NT2/D1 (cell line): ENCODE measurements around the gene IL26.

ENCODE experiments used
- DNase-seq: peaks from one replicate; pipeline ENCODE4 v3.0.0-alpha.2; 2011; ENCODE audit warnings: low read depth, low spot score
- H3K27me3 ChIP-seq: 2 replicates; pipeline ENCODE4 v1.6.0; 2011; ENCODE audit warnings: mild to moderate bottlenecking; ENCODE audit not compliant: insufficient read length, insufficient read depth
- H3K36me3 ChIP-seq: 2 replicates; pipeline ENCODE4 v1.6.1; 2011; ENCODE audit warnings: mild to moderate bottlenecking, low read length, mixed read lengths; ENCODE audit not compliant: insufficient read depth, insufficient read length
- H3K4me1 ChIP-seq: 2 replicates; pipeline ENCODE4 v1.5.1; 2011; ENCODE audit not compliant: insufficient read depth, insufficient read length
- H3K4me3 ChIP-seq: 2 replicates; pipeline ENCODE4 v1.5.1; 2011; ENCODE audit warnings: low read depth; ENCODE audit not compliant: insufficient read length
- H3K9ac ChIP-seq: 2 replicates; pipeline ENCODE4 v1.6.0; 2011; ENCODE audit warnings: low read depth; ENCODE audit not compliant: insufficient read length
- H3K9me3 ChIP-seq: 2 replicates; pipeline ENCODE4 v1.5.1; 2011; ENCODE audit warnings: mild to moderate bottlenecking, low read length; ENCODE audit not compliant: insufficient read depth
- SUZ12 ChIP-seq: IDR thresholded peaks from 2 replicates; pipeline ENCODE4 v1.6.1; 2011; ENCODE audit not compliant: insufficient read length, insufficient read depth; ENCODE audit errors: extremely low read depth
- YY1 ChIP-seq: IDR thresholded peaks from 2 replicates; pipeline ENCODE4 v1.6.1; 2011; ENCODE audit not compliant: insufficient read length, insufficient read depth
- ZNF274 ChIP-seq: IDR thresholded peaks from 2 replicates; pipeline ENCODE4 v1.6.1; 2011; ENCODE audit warnings: mild to moderate bottlenecking, low read depth, low read length

The IL26 gene

DNA sequence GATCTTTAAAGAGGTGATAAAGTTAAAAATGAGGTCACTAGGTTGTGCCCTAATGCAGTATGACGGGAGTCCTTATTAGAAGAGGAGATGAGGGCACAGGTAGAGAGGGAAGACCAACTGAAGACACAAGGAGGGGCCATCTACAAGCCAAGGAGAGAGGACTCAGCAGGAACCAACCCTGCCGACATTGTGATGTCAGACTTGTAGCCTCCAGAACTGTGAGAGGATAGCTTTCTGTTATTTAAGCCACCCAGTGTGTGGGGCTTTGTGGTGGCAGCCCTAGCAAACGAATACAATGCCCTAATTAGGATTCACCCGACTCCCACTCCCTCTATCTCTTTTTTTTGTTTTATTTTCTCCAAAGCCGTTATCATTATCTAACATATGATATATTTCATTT is 7.9 kb upstream of the IL26 start:
- no peak for TF ChIP-seq YY1
- no peak for TF ChIP-seq ZNF274
- no peak for TF ChIP-seq SUZ12
- no peaks in the 10 kb centered on the region for H3K36me3 ChIP-seq
- H3K4me3 ChIP-seq = no peak overlapping the region
- H3K27me3 ChIP-seq = no peaks in the 10 kb centered on the region
- no peaks in the 10 kb centered on the region for H3K4me1 ChIP-seq
- no peak overlapping the region for H3K9ac ChIP-seq
- DNase-seq = no peak
- H3K9me3 ChIP-seq = no peaks in the 10 kb centered on the region

DNA sequence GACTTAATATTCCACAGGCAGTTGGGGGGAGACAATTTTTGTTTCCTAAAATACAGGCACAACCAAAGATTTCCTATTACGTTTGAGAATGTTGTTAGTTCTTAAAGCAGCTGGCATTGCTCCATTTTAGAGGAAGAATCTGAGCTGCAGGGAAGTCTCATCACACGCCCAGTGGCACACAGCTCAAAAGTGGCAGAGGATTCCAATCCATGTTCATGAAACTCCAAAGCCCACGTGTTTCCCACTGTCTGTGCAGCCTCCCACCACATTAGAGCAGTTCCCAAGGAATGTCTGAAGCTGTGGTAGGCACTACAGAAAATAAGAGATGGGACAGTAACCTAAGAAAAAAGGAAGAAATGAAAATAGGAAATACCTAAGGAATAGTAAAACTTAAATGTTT is 6.1 kb upstream of the IL26 start:
- Histone ChIP-seq H3K27me3 (no peaks in the 10 kb centered on the region), H3K36me3 (no peaks in the 10 kb centered on the region), H3K9me3 (no peaks in the 10 kb centered on the region), H3K9ac (no peak overlapping the region), H3K4me1 (no peaks in the 10 kb centered on the region), H3K4me3 (no peak overlapping the region)
- DNase-seq = no peak
- no peak for TF ChIP-seq ZNF274
- TF ChIP-seq SUZ12 = no peak
- TF ChIP-seq YY1 = no peak

DNA sequence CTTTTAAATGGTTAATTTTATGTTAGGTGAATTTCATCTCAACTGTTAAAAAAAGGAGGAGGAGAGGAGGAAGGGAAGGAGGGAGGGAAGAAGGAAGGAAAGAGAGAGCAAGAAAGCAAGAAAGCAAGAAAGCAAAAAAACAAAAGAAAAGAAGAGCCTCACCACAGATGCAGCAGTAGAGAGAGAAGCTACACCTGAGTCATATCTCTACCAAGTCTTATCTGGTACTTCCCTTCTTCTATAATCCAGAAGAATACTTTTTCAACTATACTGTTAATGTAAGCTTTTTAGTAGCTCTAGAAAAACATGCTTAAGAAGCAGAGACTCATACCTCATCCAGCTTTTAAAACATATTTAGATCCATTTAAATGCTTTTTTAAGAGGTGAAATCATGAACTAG is 5.6 kb upstream of the IL26 start:
- Histone ChIP-seq H3K27me3 (no peaks in the 10 kb centered on the region), H3K36me3 (no peaks in the 10 kb centered on the region), H3K9me3 (no peaks in the 10 kb centered on the region), H3K4me3 (no peak overlapping the region), H3K4me1 (no peaks in the 10 kb centered on the region), H3K9ac (no peak overlapping the region)
- no peak for TF ChIP-seq ZNF274
- TF ChIP-seq YY1 = no peak
- TF ChIP-seq SUZ12 = no peak
- DNase-seq = no peak

DNA sequence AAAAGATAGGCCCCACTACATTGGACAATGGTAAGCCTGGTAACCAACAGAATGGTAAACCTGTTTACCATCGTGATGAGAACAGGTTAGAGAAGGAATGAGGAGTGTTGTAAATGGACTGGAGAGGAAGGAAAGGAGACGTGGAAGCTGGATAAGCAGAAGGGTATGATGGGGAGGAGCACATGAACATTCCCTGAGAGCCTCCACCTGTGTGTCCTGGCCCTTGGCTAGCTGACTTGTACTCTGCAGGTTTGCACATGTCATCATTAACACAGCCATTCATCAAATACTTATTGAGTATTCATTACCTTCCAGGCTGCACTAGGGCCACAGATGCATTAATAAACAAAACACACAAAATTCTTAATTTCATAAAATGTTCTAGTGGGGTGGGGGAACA is 4.3 kb upstream of the IL26 start:
- Histone ChIP-seq H3K27me3 (no peaks in the 10 kb centered on the region), H3K9ac (no peak overlapping the region), H3K4me1 (no peaks in the 10 kb centered on the region), H3K36me3 (no peaks in the 10 kb centered on the region), H3K9me3 (no peaks in the 10 kb centered on the region), H3K4me3 (no peak overlapping the region)
- TF ChIP-seq ZNF274 = no peak
- no peak for TF ChIP-seq YY1
- no peak for TF ChIP-seq SUZ12
- DNase-seq = no peak

DNA sequence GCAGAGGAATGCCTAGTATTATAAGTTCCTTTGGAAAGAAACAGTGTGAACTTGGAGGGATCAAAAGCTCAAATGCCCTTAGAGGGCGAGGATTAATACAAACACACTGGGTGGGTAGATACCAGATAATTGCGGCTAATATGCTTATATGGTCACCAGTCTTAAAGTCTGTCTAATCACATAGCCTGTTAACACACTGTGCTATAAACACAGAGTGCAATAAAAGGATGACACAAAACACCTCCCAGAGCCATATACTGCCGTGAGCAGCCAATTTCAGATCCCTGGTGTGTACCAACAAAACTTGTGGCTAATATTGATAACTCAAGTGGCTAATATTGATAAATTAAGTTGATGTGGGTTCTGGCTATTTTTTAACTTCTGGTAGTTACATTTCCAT is 1.7 kb upstream of the IL26 start:
- no peak for TF ChIP-seq SUZ12
- TF ChIP-seq ZNF274 = no peak
- no peak for TF ChIP-seq YY1
- H3K36me3 ChIP-seq = no peaks in the 10 kb centered on the region
- no peaks in the 10 kb centered on the region for H3K27me3 ChIP-seq
- no peak for DNase-seq
- no peak overlapping the region for H3K4me3 ChIP-seq
- H3K9ac ChIP-seq = no peak overlapping the region
- no peaks in the 10 kb centered on the region for H3K4me1 ChIP-seq
- no peaks in the 10 kb centered on the region for H3K9me3 ChIP-seq

DNA sequence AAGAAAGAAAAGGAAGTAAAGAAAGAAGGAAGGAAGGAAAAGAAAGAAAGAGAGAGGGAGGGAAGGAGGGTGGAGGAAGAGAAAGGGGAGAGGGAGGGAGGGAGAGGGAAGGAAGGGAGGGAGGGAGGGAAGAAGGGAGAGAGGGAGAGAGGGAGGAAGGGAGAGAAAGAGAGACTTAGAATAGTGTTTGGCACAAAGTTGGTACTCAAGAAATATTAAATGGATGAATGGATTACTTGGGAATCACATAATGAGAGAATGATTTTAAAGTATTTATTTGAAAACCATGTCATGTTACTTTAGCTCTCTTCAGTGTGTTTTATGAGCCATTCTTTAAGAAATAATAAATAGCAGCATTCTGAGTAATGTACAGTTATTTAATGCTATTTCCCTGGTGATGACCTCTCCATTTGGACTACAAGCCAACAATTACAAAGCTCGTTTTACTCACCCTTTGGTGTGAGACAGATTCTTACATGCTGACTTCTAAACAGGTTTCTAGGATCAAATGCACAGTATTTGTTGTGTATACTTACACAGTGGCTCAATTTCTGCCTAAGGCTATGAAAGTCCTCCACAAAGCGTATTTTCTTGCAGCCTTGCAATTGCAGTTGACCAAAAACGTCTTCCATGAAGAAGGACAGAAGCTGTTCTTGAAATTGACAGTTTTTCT is 861 bp downstream of the IL26 start:
- DNase-seq = no peak
- Histone ChIP-seq H3K36me3 (no peaks in the 10 kb centered on the region), H3K9ac (no peak overlapping the region), H3K4me1 (no peaks in the 10 kb centered on the region), H3K4me3 (no peak overlapping the region), H3K9me3 (no peaks in the 10 kb centered on the region), H3K27me3 (no peaks in the 10 kb centered on the region)
- TF ChIP-seq SUZ12 = no peak
- TF ChIP-seq ZNF274 = no peak
- TF ChIP-seq YY1 = no peak

DNA sequence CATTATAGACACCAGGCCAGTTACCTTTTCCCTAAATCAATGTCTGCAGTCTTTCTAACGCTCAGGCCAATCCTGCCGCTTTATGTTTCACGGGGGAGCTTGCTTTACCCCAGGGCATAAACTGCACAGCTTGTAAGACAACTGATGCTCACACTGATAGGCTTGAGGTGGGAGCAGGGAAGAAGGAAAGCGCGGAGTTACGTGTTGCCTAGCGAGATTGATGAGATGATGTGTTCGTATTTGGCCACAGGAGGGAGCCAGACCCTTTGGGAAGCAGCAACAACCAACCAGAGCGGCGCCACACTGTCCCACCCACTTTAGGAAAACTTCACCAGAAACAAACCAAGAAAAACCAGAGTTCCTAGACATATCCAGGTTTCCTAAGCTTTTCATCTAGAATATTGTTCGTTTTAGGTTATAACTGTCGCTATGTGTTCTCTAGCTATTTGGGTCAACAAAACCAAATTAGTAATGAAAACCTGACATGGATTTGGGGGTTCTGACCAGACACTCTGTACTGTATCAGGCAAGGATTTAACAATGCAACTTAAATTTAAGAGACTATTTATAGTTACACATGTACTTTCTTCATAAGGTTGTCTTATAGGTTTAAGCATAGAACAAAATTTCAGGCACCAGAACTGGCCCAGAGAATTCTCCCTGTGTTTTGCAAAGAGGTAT is 2.4 kb downstream of the IL26 start:
- Histone ChIP-seq H3K9me3 (no peaks in the 10 kb centered on the region), H3K9ac (no peak overlapping the region), H3K36me3 (no peaks in the 10 kb centered on the region), H3K4me1 (no peaks in the 10 kb centered on the region), H3K27me3 (no peaks in the 10 kb centered on the region), H3K4me3 (no peak overlapping the region)
- peak; percentile 89 for DNase-seq
- TF ChIP-seq SUZ12 (no peak), YY1 (no peak), ZNF274 (no peak)
